Inflammatory macrophage treated with lipopolysaccharide for 4 hours (primary cell): ENCODE measurements around the gene HOXC9.

Experiments
- DNase-seq: peaks from one replicate; pipeline ENCODE4 v3.0.0-alpha.2; 2020

The HOXC9 gene

DNA sequence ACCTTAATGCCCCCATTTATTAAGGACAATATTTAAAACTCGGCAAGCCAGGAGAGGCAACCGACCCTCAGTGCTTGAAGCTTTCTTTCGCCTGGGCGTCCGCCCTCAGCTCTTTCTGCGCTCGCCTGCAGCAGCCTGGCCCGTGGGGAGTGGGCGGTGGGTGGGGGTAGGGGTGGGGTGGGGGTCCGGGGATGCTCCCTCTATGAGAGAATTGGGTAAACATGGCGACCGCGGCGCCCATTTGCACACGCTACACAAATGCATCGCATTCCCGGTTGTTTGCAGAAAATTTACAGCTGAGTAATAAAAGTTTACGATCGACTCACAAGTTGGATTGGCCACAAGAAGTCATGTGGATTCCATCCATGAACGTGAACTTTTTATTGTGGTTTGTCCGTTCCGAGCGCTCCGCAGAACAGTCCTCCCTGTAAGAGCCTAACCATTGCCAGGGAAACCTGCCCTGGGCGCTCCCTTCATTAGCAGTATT, 16.6 kb downstream of the HOXC9 start:
- no peak for DNase-seq

DNA sequence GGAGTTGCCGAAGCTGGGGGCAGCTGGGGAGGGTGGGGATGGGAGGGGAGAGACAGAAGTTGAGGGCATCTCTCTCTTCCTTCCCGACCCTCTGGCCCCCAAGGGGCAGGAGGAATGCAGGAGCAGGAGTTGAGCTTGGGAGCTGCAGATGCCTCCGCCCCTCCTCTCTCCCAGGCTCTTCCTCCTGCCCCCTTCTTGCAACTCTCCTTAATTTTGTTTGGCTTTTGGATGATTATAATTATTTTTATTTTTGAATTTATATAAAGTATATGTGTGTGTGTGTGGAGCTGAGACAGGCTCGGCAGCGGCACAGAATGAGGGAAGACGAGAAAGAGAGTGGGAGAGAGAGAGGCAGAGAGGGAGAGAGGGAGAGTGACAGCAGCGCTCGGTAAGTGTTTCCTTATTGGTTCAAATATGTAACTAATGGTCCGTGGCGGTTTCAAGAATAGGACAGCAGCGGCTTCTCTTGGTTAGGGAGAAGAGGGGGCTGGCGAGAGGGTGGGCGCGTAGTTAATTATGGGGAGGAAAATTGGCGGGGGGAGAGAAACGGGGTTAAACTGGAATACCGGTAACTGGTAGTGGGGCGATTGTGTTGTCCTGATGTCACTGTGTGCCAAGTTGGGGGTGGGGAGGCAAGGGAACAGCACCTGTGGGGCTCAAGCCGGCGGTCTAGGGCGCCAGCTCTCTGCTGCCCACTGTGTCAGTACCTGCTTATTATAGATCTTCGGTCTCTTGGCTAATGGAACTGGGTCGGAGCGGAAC, 17.2 kb downstream of the HOXC9 start:
- DNase-seq: no peak

- no peak for DNase-seq
Measured at GRCh38 chr12:54017878-54018467, 18.0 kb downstream of the HOXC9 start.

GRCh38 chr12:54018468-54018984, 18.6 kb downstream of the HOXC9 start:
- DNase-seq: no peak

DNA sequence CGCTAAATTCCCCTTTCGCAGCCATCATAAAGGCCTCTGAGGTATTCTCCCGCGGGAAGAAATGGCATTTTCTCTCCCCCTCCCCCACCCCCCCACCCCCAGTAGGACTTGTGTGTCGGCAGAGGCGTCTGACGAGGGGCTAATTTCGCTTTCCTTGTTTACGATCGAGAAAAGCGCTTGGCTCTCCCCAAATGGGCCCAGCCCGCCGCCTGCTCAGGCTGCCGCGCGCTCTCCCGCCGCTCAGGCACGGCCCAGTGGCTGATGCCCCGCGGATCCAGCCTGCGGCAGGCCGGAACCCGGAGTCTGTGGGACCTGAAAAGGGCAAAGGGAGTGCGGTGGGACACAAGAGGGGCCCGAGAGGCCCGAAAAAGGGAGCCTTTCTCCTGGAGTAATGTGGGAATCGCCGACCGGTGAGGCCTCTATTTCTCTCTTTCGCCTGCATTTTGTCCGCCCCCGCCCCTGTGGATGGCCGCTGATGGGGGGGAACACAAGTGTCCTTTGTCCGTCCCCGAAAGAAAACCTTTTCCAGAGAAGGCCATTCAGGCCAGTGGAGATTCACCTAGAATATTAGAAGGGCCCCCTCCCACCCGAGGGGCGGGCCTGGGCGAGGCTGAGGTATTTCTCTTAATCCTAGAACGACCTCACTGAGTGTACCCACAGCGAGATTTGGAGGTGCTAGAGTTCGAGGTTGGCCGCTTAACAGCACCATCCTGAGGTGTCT, 19.3 kb downstream of the HOXC9 start:
- no peak for DNase-seq

DNA sequence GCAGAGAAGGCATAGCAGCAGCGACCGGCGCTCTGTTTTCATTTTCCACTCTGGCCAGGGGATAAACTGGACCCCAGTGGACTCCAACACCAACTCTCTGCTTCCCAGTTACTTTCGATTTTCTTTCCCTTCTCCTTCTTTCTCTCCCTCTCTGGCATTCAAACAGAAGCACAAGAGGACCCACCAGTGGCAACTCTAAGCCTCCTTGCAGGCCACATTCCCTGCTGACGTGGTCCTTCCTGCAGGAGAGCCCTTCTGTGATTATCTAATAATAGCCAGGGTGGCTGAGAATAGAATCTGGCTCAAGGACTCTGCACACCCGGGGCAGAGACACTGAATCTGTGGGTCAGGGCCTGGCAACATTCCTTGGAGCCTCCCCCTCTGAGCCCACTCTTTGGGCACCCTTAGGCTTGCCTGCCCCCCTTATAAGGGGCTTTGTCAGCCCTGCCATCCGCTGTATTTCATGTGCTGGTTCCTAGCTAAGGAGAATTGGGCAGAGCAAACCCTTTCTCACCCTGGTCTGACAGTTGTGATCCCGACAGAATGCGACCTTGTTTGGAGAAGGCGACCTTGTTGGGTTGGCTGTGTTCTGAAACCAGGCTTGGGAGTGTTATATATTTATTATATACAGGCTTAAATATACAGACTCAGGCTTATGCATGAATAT, 20.1 kb downstream of the HOXC9 start:
- DNase-seq: no peak

- no peak for DNase-seq
Measured at GRCh38 chr12:54020591-54021405, 20.8 kb downstream of the HOXC9 start.

GRCh38 chr12:54021432-54022013, 21.6 kb downstream of the HOXC9 start:
- no peak for DNase-seq

DNA sequence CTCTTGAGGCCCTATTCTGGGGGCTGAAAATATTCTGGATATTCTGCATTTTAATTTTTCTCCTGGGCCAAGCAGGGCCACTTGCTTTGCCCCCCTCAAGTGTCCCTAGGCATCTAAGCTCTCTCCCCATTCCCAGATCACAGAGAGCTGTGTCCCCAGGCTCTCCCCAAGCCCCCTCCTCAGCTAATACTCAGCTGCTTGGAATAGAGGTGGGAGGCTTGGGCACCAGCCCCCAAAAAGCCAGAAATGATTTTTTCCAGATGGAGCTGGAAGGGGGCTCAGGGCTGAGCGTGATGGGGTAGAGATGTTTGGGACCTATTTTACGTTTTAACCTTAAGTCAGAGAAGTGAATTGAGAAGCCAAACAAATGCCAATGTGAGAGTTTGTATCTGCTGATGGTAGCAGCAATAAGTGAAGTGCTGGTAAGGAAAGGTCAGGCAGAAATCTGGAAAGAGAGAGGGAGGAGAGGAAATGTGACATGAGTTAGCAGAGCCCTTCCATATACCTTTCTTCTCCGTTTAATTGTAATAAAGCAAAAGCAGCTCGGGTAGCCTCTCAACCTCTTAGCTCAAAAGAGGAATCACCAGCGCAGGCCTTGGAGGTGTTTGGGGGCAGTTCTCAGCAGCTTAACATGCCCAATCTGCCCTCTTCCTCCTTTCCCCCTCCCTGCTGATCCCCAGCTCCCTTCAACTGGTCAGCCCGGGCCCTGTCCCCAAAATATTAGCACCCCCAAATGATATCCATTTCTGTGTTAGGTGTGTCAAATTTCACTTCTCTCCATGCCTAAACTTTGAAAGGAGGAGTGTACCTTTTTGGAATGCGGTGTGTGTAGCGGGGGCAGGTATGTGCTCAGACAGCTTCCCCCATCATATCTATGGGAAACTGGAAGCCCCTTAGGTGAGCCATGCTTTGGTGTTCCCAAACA, 23.3 kb downstream of the HOXC9 start:
- no peak for DNase-seq

GRCh38 chr12:54024127-54024526, 24.2 kb downstream of the HOXC9 start:
- DNase-seq: no peak

DNA sequence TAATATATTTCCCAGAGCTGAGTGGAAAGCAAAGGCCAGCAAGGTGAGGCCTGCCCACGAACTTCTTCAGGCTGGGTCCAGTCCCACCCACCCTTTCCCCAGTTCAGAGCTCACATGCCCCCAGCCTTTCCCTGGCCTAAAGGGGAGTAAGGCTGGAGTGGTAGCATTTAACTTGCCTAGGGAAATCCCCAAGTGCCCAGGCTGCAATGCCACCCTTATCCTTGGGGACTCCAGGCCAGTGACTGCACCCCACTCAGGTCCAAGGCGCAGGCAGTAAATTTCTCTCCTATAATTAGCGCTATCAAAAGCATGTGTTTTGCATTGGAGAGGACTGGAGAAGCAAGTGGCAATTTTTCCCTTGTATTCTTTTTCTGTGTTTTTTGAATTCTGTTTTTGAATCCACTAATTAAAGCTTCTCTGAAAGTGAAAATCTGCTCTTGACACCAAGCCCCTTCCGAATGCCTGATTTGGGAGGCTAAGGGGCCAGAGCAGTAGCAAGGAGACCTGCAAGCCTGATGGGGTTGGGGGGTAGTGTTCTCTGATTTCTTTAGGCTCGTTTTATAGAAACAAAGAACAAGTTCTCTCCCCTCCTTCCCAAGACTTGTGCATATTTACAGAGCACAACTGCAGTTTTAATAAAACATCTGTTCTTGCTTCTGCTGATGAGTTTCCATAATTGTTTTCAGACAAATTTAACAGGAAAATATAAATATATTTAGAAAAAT, 24.8 kb downstream of the HOXC9 start:
- DNase-seq: no peak

DNA sequence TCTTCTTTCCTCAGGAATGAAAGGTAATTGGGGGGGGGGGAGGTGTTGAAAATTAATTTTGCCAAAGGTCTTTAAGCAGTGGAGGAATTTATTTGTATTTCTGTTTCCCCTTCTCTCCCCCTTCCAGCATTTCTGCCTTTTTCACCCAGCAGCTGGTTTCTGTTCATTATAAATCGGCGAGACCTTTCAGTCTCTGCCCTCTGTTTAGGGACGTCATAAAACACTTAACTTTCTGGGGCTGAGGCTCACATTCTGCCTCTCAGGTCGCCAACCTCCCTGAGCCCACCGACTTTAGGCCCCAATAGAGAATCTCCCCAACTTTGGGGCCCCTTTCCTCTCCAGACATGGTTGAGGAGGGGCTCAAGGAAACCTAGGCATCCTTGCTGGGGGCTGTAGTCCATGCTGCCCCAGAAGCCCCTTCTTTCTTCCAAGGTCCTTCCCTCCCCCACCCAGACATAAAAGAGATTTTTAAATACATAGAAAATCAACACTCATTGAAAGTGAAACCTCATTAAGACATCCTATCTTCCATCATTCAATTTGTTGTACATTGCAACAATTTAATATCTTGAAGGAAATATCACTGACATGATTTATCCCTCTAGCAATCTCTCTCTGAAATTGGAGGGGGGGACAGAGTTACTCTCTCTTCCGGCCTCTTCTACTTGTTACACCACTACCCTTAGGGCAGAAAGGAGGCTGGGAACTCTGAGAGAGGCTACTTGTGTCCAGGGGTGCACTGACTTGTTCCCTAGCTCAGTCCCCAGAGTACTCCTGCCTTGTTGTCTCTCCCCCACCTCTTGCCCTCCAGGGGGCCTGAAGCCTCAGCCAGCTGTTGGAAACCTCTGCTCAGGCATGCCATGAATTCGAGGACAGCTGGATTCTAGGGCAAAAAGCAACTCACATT, 25.8 kb downstream of the HOXC9 start:
- no peak for DNase-seq

DNA sequence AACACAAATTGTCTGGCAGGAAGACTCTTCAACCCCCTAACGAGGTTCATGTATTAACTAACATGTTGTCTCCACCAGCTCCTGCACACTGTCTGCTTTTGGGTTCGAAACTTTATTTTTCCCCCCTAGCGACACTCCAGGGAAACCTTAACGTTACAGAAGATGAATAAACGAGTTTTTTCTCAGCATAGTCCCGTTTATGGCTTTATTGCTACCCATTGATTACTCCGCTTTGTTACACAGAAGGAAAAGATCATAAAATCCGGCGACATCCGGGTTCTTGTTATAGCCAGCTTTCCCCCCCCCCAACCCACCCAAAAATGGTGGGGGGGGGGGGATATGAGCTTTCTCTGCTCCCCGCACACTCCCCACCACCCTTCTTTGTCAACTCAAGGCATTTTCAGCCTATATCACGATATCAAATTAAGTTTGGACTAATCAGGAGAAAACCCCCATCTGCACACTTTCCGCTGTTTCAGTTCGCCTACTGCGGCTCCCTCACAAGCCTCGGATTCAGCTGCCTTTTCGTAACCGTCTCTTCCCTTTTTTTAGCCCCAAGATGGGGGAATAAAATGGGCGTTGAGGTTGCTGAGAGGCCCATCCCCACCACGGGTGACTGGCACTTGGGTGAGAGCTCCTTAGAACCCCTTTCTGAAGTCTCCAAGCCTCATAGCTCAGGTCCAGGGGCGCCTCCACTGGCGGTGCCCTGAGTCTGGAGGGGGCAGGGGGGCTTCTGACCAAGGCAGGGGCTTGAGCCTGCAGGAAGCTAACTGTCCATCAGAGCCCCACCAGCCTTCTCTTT, 26.9 kb downstream of the HOXC9 start:
- no peak for DNase-seq

DNA sequence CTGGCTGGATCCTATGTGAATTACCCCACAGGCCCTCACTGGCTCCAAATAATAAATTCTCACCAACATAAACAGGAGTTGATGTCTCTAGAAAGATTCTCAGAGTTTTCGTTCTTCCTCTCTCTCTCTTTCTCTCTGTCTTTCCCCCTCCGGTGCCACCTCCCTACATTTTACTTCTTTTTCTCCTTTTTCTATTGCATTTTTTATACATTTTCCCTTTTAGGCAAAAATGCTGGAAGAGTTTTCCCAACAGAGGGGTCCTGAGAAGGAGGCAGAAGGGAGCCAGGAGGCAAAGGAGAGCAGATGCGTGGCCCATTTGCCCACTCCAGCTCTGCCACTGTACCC, 27.5 kb downstream of the HOXC9 start:
- no peak for DNase-seq

DNA sequence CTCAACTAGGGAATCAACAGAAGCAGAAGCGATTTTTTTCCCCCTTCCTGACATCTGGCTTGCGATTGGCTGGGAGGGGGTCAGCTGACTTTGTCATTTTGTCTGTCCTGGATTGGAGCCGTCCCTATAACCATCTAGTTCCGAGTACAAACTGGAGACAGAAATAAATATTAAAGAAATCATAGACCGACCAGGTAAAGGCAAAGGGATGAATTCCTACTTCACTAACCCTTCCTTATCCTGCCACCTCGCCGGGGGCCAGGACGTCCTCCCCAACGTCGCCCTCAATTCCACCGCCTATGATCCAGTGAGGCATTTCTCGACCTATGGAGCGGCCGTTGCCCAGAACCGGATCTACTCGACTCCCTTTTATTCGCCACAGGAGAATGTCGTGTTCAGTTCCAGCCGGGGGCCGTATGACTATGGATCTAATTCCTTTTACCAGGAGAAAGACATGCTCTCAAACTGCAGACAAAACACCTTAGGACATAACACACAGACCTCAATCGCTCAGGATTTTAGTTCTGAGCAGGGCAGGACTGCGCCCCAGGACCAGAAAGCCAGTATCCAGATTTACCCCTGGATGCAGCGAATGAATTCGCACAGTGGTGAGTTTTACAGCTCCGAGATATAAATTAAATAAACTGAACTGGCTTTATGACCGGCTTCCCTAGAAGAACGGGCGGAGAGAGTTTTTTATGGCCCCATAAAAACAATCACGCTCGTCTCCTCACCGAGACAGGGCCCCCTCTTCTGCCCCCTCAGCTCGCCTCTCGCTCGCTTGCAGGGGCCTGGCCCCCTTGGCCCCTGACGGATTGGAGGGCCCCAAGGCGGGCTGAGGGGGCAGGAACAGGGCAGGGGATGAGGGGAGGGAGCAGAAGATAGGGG, 28.6 kb downstream of the HOXC9 start, which contains the start of gene HOXC6:
Gene HOXC6, plus strand, starts transcription at position 127 of the 888 bp plus-strand sequence. Its CDS starts 82 bp downstream, at position 209.
- no peak for DNase-seq

GRCh38 chr12:54029529-54030441, 29.8 kb downstream of the HOXC9 start:
- no peak for DNase-seq
